IPS-20b (cell line): ENCODE results near the gene RHPN2.
"Not testable (repeated sequence)": the region's sequence is repeated elsewhere in the genome, so short reads cannot be mapped to it uniquely, and the experiment has no call there.

Experiments used
- H3K27ac ChIP-seq: one replicate; pipeline ENCODE4 v1.5.1; 2013; ENCODE audit warnings: low read length
- H3K27me3 ChIP-seq: 2 replicates; pipeline ENCODE4 v1.6.1; 2013; ENCODE audit warnings: mild to moderate bottlenecking, low read length, inconsistent platforms; ENCODE audit not compliant: insufficient read depth
- H3K36me3 ChIP-seq: 2 replicates; pipeline ENCODE4 v1.6.1; 2013; ENCODE audit warnings: low read depth, mild to moderate bottlenecking, inconsistent platforms, low read length, moderate library complexity; ENCODE audit not compliant: insufficient read depth
- H3K4me1 ChIP-seq: 2 replicates; pipeline ENCODE4 v1.6.1; 2013; ENCODE audit warnings: mild to moderate bottlenecking, control low read depth, inconsistent platforms, low read length, moderate library complexity; ENCODE audit not compliant: insufficient read depth
- H3K4me3 ChIP-seq: 2 replicates; pipeline ENCODE4 v1.5.1; 2013; ENCODE audit warnings: mild to moderate bottlenecking, low read length, inconsistent platforms
- H3K9ac ChIP-seq: 2 replicates; pipeline ENCODE4 v1.6.1; 2013; ENCODE audit warnings: low read depth, mild to moderate bottlenecking, inconsistent platforms, low read length, moderate library complexity
- H3K9me3 ChIP-seq: 2 replicates; pipeline ENCODE4 v1.6.1; 2013; ENCODE audit warnings: mild to moderate bottlenecking, low read depth, low read length, inconsistent platforms; ENCODE audit not compliant: insufficient read depth

RHPN2 gene

DNA sequence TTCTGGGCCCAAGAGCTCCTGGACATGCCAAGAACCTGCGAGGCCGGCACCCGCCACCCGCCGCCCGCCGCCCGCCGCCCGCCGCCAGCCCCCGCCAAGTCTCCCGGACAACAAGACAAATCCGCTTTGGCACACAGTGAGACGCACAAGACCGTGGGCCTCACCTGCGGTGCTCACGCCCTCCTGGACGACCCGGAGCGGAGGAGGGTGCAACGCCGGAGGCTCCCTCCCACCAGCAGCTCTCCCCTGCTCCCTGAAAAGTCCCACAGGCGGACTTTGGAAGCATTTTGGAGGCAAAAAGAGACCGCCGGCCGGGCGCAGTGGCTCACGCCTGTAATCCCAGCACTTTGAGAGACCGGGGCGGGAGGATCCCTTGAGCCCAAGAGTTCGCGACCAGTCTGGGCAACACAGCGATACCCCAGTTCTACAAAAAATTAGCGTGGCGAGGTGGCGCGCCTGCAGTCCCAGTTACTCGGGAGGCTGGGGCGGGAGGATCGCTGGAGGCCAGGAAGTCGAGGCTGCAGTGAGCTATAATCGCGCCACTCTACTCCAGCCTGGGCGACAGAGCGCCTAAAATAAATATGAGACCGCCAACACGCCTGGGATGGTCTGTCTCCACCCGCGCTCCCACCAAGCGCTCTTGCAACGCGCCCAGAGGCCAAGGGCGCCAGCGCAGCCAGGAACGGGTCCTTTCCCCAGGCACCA lies 783 bp downstream of the RHPN2 start:
- Histone ChIP-seq H3K9ac (peak overlapping the region; percentile 41; the same call in 1 of the 2 replicates), H3K36me3 (no peaks in the 10 kb centered on the region), H3K27ac (no peak overlapping the region)

DNA sequence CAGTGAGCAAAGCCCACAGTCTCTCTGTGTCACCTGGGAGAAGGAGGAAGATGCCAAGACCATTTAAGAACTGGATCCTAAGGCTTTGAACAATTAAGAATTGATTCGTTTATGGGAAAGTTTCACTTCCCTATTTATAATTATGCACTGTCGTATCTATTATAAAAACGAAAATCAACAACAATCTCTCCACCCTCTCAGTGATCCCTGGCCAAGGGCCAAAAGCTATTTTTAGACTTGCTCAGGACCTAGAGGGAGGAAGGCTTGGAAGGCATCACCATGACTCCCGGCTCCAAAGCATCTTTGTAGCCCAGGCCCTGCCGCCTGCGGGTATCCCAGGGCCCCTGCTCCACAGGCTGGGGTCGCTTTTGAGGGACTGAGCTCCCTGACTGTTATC lies 1.3 kb downstream of the RHPN2 start:
- peaks cover 3% of the 10 kb centered on the region; the same call in 1 of the 2 replicates for H3K4me1 ChIP-seq
- H3K27ac ChIP-seq = no peak overlapping the region
- peaks cover 18% of the 10 kb centered on the region; the same call in 1 of the 2 replicates for H3K27me3 ChIP-seq
- no peaks in the 10 kb centered on the region for H3K9me3 ChIP-seq
- no peak overlapping the region for H3K9ac ChIP-seq
- H3K36me3 ChIP-seq = no peaks in the 10 kb centered on the region
- H3K4me3 ChIP-seq = peak overlapping the region; percentile 74

More for the DNA sequence above, 783 bp downstream of the RHPN2 start:
- Histone ChIP-seq H3K27me3 (peaks cover 18% of the 10 kb centered on the region; the same call in 1 of the 2 replicates), H3K4me1 (peaks cover 3% of the 10 kb centered on the region; the same call in 1 of the 2 replicates), H3K4me3 (peak overlapping the region; percentile 74), H3K9me3 (no peaks in the 10 kb centered on the region)

DNA sequence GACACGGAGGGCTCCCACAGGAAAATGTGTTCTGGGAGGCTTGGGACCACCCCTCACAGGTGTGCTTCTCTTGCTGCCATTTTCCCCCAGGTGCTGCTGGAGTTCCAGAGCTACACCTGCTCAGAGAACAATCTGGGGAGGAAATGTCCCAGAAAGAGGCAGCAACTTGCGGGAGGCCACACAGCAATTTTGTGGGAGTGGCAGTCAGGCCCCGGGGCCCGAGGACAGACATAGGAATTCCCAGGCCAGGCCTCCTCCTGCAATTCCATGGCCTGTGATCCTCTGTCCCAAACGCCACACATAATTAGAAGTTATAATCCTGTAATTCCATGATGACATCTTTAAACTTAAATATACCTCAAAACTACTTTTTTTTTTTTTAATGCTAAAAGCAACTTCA lies 1.8 kb downstream of the RHPN2 start:
- no peak overlapping the region for H3K27ac ChIP-seq
- H3K9me3 ChIP-seq = no peaks in the 10 kb centered on the region
- H3K4me1 ChIP-seq = peaks cover 3% of the 10 kb centered on the region; the same call in 1 of the 2 replicates
- H3K4me3 ChIP-seq = peak overlapping the region; percentile 74
- H3K27me3 ChIP-seq = peaks cover 18% of the 10 kb centered on the region; the same call in 1 of the 2 replicates
- H3K36me3 ChIP-seq = no peaks in the 10 kb centered on the region
- H3K9ac ChIP-seq = no peak overlapping the region

DNA sequence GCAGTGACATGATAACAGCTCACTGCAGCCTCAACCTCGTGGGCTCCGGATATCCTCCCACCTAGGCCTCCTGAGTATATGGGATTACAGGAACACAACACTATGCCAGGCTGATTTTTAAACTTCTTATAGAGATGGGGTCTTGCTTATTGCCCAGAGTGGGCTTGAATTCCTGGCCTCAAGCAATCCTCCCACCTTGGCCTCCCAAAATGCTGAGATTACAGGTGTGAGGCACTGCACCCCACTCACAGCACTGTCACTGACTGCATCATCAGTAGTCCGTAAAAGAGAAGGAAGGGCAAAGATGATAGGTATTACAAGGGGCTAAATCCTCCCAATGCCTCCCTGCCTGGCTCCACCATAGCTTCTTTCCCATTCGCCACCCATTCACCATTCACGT lies 4.1 kb downstream of the RHPN2 start:
- Histone ChIP-seq H3K9me3 (no peaks in the 10 kb centered on the region), H3K36me3 (no peaks in the 10 kb centered on the region), H3K4me1 (peaks cover 3% of the 10 kb centered on the region; the same call in 1 of the 2 replicates), H3K9ac (no peak overlapping the region), H3K27ac (no peak overlapping the region), H3K4me3 (no peak overlapping the region), H3K27me3 (peaks cover 14% of the 10 kb centered on the region; the same call in 1 of the 2 replicates)

DNA sequence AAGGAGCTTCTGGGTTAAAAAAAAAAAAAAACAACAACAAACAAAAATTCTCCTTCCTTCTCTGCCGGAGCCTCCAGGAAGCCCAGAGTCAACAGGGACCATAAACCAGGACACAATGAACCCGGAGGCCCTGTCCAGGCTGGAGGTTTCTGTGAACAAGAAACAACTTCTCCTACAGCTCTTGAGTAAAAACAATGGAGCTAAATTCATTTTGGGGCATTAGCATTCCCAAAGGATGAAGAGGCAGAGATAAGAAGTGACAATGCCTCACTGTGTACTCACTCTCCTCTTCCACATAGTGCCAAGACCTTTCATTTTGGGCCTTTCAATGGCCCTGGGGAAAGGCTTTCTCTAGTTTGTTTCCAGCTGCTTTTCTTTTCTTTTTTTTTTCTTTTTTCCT lies 9.0 kb downstream of the RHPN2 start:
- Histone ChIP-seq H3K27ac (no peak overlapping the region), H3K36me3 (peaks cover 10% of the 10 kb centered on the region), H3K9me3 (no peaks in the 10 kb centered on the region), H3K4me3 (no peak overlapping the region), H3K27me3 (no peaks in the 10 kb centered on the region), H3K9ac (no peak overlapping the region), H3K4me1 (peaks cover 3% of the 10 kb centered on the region; the same call in 1 of the 2 replicates)

DNA sequence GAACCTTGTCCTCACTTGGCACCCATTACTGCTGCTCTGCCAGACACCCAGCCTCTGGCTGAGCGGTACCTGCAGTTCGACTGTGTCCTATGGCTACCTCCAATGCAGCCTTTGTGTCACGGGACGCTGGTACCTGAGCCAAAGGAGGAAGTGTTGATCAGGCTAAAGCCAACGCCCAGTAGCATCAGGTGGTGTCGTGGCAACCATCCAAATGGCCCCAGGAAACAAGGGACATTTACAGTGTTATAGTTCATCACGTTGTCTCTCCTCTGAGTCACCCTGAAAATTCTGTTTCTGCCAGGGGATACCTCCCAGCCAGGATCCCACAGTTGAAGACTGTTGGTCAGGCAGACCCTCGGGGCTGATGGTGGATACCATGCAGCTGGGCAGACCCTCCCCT lies 10.1 kb downstream of the RHPN2 start:
- no peaks in the 10 kb centered on the region for H3K27me3 ChIP-seq
- H3K9me3 ChIP-seq = no peaks in the 10 kb centered on the region
- H3K27ac ChIP-seq = no peak overlapping the region
- H3K36me3 ChIP-seq = peaks cover 10% of the 10 kb centered on the region
- peaks cover 3% of the 10 kb centered on the region; the same call in 1 of the 2 replicates for H3K4me1 ChIP-seq
- H3K9ac ChIP-seq = no peak overlapping the region
- H3K4me3 ChIP-seq = no peak overlapping the region

DNA sequence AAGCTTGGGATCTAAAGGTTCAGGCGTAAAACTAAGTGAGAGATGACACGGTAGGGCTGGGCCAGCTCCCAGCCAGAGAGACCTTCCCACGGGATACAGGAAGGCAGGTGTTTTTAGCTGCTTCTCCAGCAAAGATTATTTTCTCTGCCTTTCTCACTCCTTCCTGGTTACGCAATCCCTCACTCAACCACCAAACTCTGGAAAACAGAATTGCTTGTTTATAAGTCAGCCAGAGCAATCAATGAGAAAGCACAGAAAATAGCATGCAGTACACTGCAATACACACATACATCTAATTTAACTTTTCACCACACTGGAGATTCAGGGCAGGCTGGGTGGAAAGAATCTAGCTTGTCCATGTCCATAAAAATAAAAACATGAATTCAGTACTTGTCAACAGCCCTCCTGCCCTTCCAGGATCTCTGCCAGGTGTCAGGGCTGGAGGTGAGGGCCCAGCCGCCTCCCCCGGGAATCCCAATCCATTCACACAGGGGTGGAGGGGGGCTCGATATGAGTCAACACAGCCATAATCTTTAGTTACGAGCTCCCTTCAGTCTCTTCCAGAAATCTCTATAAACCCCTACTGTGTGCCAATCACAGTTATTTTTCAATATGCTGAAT lies 12.2 kb downstream of the RHPN2 start:
- Histone ChIP-seq H3K27ac (no peak overlapping the region), H3K9ac (no peak overlapping the region), H3K27me3 (no peaks in the 10 kb centered on the region), H3K36me3 (peaks cover 10% of the 10 kb centered on the region), H3K4me3 (no peak overlapping the region), H3K9me3 (no peaks in the 10 kb centered on the region), H3K4me1 (peaks cover 8% of the 10 kb centered on the region)

DNA sequence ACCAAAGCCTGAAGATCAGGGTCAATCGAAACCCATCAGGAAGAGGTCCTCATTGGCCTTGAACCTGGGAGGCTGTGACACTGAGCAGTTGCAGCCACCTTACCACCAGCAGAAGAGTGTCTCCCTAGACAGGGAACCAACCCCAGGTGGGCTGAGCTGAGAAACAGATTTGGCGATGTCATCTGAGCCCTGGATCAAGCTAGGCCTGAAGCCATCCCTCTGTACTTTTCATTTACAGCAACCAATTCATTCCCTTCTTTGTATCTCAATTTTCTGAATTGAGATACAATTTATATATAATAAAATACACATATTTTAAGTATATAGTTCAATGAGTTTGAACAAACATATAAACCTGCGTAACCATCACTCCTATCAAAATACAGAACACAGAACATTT lies 14.6 kb downstream of the RHPN2 start:
- Histone ChIP-seq H3K4me3 (no peak overlapping the region), H3K9me3 (no peaks in the 10 kb centered on the region), H3K4me1 (peaks cover 8% of the 10 kb centered on the region), H3K9ac (no peak overlapping the region), H3K36me3 (peaks cover 10% of the 10 kb centered on the region), H3K27me3 (no peaks in the 10 kb centered on the region), H3K27ac (no peak overlapping the region)

DNA sequence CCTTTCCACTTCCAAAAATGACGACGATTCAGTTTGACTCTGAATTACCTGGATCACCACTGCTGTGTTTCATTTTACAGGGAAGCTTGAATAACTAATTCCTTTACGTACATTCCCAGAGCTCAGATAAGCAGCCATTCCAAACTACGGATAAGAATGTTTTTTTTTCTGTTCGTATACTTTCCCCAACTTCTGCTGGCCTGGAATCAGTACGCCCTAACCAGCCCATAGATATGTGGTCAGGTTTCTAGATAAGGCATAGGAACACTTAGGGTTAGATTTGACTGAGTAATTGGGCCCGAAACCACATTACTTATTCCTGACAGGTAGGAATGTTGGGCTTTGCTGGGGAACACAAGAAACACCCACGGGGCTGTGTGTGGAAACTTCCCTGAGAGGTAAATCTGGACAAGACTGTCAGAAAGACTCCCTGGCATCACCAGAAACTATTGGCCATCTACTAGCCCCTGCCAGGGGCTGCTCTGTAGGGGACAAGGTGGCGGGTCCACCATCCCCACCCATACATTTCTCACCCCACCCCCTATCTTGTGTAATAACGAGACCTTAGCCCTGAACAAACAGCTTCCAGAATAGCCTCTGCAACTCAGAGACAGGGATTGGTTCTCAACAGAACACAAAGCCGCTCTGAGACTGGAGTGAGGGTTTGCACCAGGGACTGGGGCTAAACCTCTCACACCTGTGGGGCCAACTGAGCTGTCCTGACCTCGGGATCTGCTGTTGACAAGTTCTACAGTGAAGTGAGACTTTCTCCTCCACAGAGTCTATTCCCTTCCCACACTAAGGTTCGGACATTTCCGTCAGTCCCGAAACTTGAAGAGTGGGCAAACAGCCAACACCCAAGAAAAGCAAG lies 15.6 kb downstream of the RHPN2 start:
- H3K27ac ChIP-seq = no peak overlapping the region
- H3K4me1 ChIP-seq = peaks cover 8% of the 10 kb centered on the region
- no peak overlapping the region for H3K9ac ChIP-seq
- H3K27me3 ChIP-seq = no peaks in the 10 kb centered on the region
- peaks cover 5% of the 10 kb centered on the region; the same call in 1 of the 2 replicates for H3K36me3 ChIP-seq
- H3K9me3 ChIP-seq = no peaks in the 10 kb centered on the region
- H3K4me3 ChIP-seq = no peak overlapping the region

DNA sequence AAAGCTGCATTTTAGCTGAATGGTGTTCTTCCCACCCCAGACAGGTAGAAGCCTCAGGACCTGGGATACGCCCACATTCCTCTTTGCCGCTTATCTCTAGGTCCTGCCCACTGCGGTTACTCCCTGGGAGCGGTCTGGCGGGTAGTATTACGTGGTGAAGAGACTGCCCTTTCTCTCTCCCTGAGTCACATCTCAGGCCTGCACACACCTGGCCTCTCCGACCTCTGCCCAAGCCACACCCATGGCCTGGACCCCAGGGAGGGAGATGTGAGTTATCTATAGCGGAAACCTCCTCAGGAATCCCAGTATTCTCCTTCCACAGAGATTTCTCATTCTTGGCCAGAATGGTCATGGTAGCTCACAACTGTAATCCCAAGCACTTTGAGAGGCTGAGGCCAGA lies 17.3 kb downstream of the RHPN2 start:
- Histone ChIP-seq H3K27me3 (no peaks in the 10 kb centered on the region), H3K27ac (no peak overlapping the region), H3K36me3 (peaks cover 7% of the 10 kb centered on the region; the same call in 1 of the 2 replicates), H3K4me1 (peaks cover 6% of the 10 kb centered on the region), H3K9me3 (no peaks in the 10 kb centered on the region), H3K9ac (no peak overlapping the region), H3K4me3 (no peak overlapping the region)

DNA sequence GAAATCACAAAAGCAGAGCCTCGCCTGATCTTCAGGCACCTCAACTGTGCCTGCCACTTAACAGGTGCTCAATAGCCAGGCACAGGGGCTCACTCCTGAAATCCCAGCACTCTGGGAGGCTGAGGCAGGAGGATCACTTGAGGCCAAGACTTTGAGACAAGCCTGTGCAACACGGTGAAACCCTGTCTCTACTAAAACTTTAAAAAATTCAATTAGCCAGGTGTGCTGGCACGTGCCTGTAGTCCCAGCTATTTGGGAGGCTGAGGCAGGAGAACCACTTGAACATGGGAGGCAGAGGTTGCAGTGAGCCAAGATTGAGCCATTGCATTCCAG lies 22.9 kb downstream of the RHPN2 start:
- not testable (repeated sequence) for H3K4me3 ChIP-seq, H3K36me3 ChIP-seq, H3K27ac ChIP-seq, H3K4me1 ChIP-seq, H3K9me3 ChIP-seq, H3K27me3 ChIP-seq, H3K9ac ChIP-seq
